GM21390 (cell line): ENCODE measurements around the gene GRK5.

Experiments used
- ATAC-seq: cut with Tn5 transposase; IDR thresholded peaks from one replicate; pipeline ENCODE4 v1.9.1; 2021; ENCODE audit not compliant: unreplicated experiment

Gene GRK5

GRCh38 chr10:119197921-119198320, 9.4 kb upstream of the GRK5 start:
- no peak for ATAC-seq

GRCh38 chr10:119198438-119198837, 8.9 kb upstream of the GRK5 start:
- no peak for ATAC-seq

- no peak for ATAC-seq
These were observed 8.0 kb upstream of the GRK5 start for GRCh38 chr10:119199231-119199992.

GRCh38 chr10:119201233-119201632, 6.1 kb upstream of the GRK5 start:
- no peak for ATAC-seq

- ATAC-seq: no peak
These were observed 4.4 kb upstream of the GRK5 start for GRCh38 chr10:119203006-119203405.

- ATAC-seq: peak; percentile 29
These were observed 1.3 kb upstream of the GRK5 start for GRCh38 chr10:119205894-119206602.

- ATAC-seq: peak; percentile 48
These were observed 587 bp upstream of the GRK5 start for GRCh38 chr10:119206603-119207365.

- ATAC-seq: peak; percentile 6
These were observed 562 bp downstream of the GRK5 start for GRCh38 chr10:119207713-119208552.

- no peak for ATAC-seq
These were observed 1.2 kb downstream of the GRK5 start for GRCh38 chr10:119208553-119208940.

GRCh38 chr10:119209035-119209735, 1.8 kb downstream of the GRK5 start:
- ATAC-seq: no peak

GRCh38 chr10:119209736-119210355, 2.5 kb downstream of the GRK5 start:
- ATAC-seq: no peak

- no peak for ATAC-seq
These were observed 3.3 kb downstream of the GRK5 start for GRCh38 chr10:119210633-119211032.

GRCh38 chr10:119211176-119211575, 3.8 kb downstream of the GRK5 start:
- ATAC-seq: no peak

GRCh38 chr10:119211625-119212441, 4.5 kb downstream of the GRK5 start:
- ATAC-seq: no peak

GRCh38 chr10:119215371-119215770, 8.0 kb downstream of the GRK5 start:
- ATAC-seq: no peak

- ATAC-seq: no peak
These were observed 8.8 kb downstream of the GRK5 start for GRCh38 chr10:119216127-119216526.

GRCh38 chr10:119217401-119217800, 10.0 kb downstream of the GRK5 start:
- ATAC-seq: no peak

GRCh38 chr10:119217991-119218490, 10.7 kb downstream of the GRK5 start:
- no peak for ATAC-seq

GRCh38 chr10:119219871-119220270, 12.5 kb downstream of the GRK5 start:
- ATAC-seq: no peak
